ENCODE measurements around the gene PCBP3. TPM values are rescaled to one million over a fixed set of nuclear protein-coding genes. Genes with fewer than 3 reads are reported as not detected.
"Not testable (repeated sequence)": the region's sequence is repeated elsewhere in the genome, so short reads cannot be mapped to it uniquely, and the experiment has no call there.

PCBP3 gene
- polyA plus RNA-seq, 1 donor from 2014 or later: 1.7 TPM

DNA sequence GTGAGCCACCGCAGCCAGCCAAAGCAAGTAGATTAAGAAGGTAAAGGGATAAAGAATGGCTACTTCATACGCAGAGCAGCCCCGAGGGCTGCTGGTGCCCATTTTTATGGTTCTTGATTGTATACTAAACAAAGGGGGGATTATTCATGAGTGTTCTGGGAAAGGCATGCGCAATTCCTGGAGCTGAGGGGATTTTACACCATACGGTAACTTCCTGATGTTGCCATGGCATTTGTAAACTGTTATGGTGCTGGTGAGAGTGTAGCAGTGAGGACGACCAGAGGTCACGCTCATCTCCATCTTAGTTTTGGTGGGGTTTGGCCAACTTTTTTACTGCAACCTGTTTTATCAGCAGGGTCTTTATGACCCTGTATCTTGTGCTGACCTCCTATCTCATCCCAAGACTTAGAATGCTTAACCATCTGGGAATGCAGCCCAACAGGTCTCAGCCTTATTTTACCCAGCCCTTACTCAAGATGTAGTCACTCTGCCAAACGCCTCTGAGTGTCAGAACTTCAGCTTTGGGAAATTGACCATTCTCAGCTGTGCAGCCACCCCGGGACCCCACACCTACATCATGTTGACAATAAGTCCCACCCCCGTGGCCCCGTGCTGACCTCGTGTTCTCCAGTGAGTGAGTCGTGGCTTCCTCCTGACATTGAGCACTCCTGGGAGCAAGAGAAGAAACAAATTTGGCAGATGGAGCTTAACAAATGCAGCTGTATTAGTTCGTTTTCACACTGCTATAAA, 188.6 kb downstream of the PCBP3 start:
- Histone ChIP-seq H3K27me3 (ENCODE audit: insufficient read depth, low read depth, low read length) (no peaks in the 10 kb centered on the region), H3K36me3 (ENCODE audit: insufficient read depth, low read length) (no peaks in the 10 kb centered on the region), H3K9me3 (ENCODE audit: low read length) (no peaks in the 10 kb centered on the region), H3K9me2 (ENCODE audit: insufficient read depth, low read length) (no peaks in the 10 kb centered on the region), H3K4me3 (ENCODE audit: low read length) (no peak overlapping the region), H3K79me2 (replicated peaks; ENCODE audit: insufficient read depth, low read length) (no peaks in the 10 kb centered on the region), H3F3A (ENCODE audit: insufficient read depth, low read length, poor library complexity, severe bottlenecking) (no peaks in the 10 kb centered on the region), H4K20me1 (ENCODE audit: insufficient read depth) (no peaks in the 10 kb centered on the region), H3K4me2 (ENCODE audit: low read length) (no peak overlapping the region), H3K27ac (ENCODE audit: low read length) (no peak overlapping the region), H2AFZ (ENCODE audit: low read depth, low read length) (no peak overlapping the region), H3K9ac (ENCODE audit: low read length) (no peak overlapping the region)
- TF ChIP-seq SMC3 (conservative IDR thresholded peaks at IDR 0.05; ENCODE audit: poor library complexity) (no peak), TAF1 (IDR thresholded peaks at IDR 0.05; ENCODE audit: low read depth) (no peak), RAD21 (conservative IDR thresholded peaks at IDR 0.05) (no peak), EZH2 (IDR thresholded peaks at IDR 0.05; ENCODE audit: borderline replicate concordance, insufficient read depth, low read length, poor library complexity, severe bottlenecking) (no peak), POLR2AphosphoS5 (IDR thresholded peaks at IDR 0.05) (no peak), EP300 (conservative IDR thresholded peaks at IDR 0.05; ENCODE audit: poor library complexity, severe bottlenecking) (no peak), MXI1 (conservative IDR thresholded peaks at IDR 0.05; ENCODE audit: poor library complexity, severe bottlenecking) (no peak)
- TF ChIP-seq, protein P1, sequence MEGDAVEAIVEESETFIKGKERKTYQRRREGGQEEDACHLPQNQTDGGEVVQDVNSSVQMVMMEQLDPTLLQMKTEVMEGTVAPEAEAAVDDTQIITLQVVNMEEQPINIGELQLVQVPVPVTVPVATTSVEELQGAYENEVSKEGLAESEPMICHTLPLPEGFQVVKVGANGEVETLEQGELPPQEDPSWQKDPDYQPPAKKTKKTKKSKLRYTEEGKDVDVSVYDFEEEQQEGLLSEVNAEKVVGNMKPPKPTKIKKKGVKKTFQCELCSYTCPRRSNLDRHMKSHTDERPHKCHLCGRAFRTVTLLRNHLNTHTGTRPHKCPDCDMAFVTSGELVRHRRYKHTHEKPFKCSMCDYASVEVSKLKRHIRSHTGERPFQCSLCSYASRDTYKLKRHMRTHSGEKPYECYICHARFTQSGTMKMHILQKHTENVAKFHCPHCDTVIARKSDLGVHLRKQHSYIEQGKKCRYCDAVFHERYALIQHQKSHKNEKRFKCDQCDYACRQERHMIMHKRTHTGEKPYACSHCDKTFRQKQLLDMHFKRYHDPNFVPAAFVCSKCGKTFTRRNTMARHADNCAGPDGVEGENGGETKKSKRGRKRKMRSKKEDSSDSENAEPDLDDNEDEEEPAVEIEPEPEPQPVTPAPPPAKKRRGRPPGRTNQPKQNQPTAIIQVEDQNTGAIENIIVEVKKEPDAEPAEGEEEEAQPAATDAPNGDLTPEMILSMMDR (IDR thresholded peaks at IDR 0.05; ENCODE audit: poor library complexity, severe bottlenecking): no peak
- TF ChIP-seq, protein P2, sequence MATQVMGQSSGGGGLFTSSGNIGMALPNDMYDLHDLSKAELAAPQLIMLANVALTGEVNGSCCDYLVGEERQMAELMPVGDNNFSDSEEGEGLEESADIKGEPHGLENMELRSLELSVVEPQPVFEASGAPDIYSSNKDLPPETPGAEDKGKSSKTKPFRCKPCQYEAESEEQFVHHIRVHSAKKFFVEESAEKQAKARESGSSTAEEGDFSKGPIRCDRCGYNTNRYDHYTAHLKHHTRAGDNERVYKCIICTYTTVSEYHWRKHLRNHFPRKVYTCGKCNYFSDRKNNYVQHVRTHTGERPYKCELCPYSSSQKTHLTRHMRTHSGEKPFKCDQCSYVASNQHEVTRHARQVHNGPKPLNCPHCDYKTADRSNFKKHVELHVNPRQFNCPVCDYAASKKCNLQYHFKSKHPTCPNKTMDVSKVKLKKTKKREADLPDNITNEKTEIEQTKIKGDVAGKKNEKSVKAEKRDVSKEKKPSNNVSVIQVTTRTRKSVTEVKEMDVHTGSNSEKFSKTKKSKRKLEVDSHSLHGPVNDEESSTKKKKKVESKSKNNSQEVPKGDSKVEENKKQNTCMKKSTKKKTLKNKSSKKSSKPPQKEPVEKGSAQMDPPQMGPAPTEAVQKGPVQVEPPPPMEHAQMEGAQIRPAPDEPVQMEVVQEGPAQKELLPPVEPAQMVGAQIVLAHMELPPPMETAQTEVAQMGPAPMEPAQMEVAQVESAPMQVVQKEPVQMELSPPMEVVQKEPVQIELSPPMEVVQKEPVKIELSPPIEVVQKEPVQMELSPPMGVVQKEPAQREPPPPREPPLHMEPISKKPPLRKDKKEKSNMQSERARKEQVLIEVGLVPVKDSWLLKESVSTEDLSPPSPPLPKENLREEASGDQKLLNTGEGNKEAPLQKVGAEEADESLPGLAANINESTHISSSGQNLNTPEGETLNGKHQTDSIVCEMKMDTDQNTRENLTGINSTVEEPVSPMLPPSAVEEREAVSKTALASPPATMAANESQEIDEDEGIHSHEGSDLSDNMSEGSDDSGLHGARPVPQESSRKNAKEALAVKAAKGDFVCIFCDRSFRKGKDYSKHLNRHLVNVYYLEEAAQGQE (IDR thresholded peaks at IDR 0.05; ENCODE audit: borderline replicate concordance): no peak

DNA sequence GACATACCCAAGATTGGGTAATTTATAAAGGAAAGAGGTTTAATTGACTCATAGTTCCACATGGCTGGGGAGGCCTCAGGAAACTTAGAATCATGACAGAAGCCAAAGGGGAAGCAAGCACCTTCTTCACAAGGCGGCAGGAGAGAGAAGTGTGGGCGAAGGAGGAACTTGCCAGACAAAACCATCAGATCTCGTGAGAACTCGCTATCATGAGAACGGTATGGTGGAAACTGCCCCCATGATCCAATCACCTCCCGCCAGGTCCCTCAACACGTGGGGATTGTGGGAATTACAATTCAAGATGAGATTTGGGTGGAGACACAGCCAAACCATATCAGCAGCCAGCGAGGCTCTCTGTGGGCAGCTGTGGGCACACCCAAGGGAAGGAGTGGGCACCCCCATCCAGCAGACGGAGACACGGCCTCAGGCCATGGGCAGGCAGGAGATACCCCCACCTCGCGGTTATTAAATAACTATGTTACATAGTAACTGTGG, 189.3 kb downstream of the PCBP3 start:
- not testable (repeated sequence) for H3K4me3 ChIP-seq (ENCODE audit: low read length); H3K4me2 ChIP-seq (ENCODE audit: low read length); H3K27ac ChIP-seq (ENCODE audit: low read length); H2AFZ ChIP-seq (ENCODE audit: low read depth, low read length); H4K20me1 ChIP-seq (ENCODE audit: insufficient read depth); H3K9ac ChIP-seq (ENCODE audit: low read length); H3K79me2 ChIP-seq (replicated peaks; ENCODE audit: insufficient read depth, low read length); H3K27me3 ChIP-seq (ENCODE audit: insufficient read depth, low read depth, low read length); H3K9me2 ChIP-seq (ENCODE audit: insufficient read depth, low read length); H3K9me3 ChIP-seq (ENCODE audit: low read length); H3K36me3 ChIP-seq (ENCODE audit: insufficient read depth, low read length); H3F3A ChIP-seq (ENCODE audit: insufficient read depth, low read length, poor library complexity, severe bottlenecking)

Measured in neural cell (in vitro differentiated cells).